Measurements from ENCODE around the gene CD274. TPM values are rescaled to one million over a fixed set of nuclear protein-coding genes. Genes with fewer than 3 reads are reported as not detected.

The CD274 gene
- total RNA-seq, 1 donor from 2014 or later = 16.5 TPM

DNA sequence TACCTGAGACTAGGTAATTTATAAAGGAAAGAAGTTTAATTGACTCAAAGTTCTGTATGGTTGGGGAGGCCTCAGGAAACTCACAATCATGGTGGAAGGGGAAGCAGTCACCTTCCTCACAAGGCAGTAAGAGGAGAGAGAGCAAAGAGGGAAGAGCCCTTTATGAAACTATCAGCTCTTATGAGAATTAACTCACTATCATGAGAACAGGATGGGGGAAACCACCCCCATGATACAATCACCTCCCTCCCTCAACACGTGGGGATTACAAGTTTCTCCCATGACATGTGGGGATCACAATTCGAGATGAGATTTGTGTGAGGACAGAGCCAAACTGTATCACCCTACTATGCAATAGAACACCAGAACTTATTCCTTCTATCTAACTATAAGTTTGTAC, 27.9 kb downstream of the CD274 start:
- Histone ChIP-seq H3K27ac (no peak overlapping the region), H3K4me1 (no peaks in the 10 kb centered on the region), H3K36me3 (no peaks in the 10 kb centered on the region), H3K4me3 (no peak overlapping the region), H3K9me3 (no peaks in the 10 kb centered on the region), H3K27me3 (ENCODE audit: low read depth) (no peaks in the 10 kb centered on the region)
- intact Hi-C loops (cut with DNase I) = no loop called here
- no peak for DNase-seq
- ATAC-seq = no peak
- no peak for TF ChIP-seq CTCF (IDR thresholded peaks at IDR 0.05)

- Histone ChIP-seq H3K36me3 (no peaks in the 10 kb centered on the region), H3K27me3 (ENCODE audit: low read depth) (no peaks in the 10 kb centered on the region), H3K9me3 (no peaks in the 10 kb centered on the region), H3K4me3 (no peak overlapping the region), H3K4me1 (no peaks in the 10 kb centered on the region), H3K27ac (no peak overlapping the region)
- DNase-seq = no peak
- no peak for ATAC-seq
- intact Hi-C loops (cut with DNase I) = no loop called here
- no peak for TF ChIP-seq CTCF (IDR thresholded peaks at IDR 0.05)
These were observed 29.8 kb downstream of the CD274 start for GRCh38 chr9:5479994-5480694.

GRCh38 chr9:5480919-5481318, 30.6 kb downstream of the CD274 start:
- no peaks in the 10 kb centered on the region for H3K36me3 ChIP-seq
- H3K27ac ChIP-seq = no peak overlapping the region
- no peak overlapping the region for H3K4me3 ChIP-seq
- ATAC-seq = no peak
- H3K27me3 ChIP-seq (ENCODE audit: low read depth) = no peaks in the 10 kb centered on the region
- no peaks in the 10 kb centered on the region for H3K4me1 ChIP-seq
- intact Hi-C loops (cut with DNase I) = no loop called here
- no peak for DNase-seq
- no peak for TF ChIP-seq CTCF (IDR thresholded peaks at IDR 0.05)
- H3K9me3 ChIP-seq = no peaks in the 10 kb centered on the region

GRCh38 chr9:5481322-5482040, 31.1 kb downstream of the CD274 start:
- H3K27me3 ChIP-seq (ENCODE audit: low read depth) = no peaks in the 10 kb centered on the region
- no peaks in the 10 kb centered on the region for H3K36me3 ChIP-seq
- DNase-seq (no peak), ATAC-seq (no peak)
- no peaks in the 10 kb centered on the region for H3K9me3 ChIP-seq
- intact Hi-C loops (cut with DNase I) = no loop called here
- no peak overlapping the region for H3K4me3 ChIP-seq
- no peak overlapping the region for H3K27ac ChIP-seq
- H3K4me1 ChIP-seq = no peaks in the 10 kb centered on the region
- no peak for TF ChIP-seq CTCF (IDR thresholded peaks at IDR 0.05)

DNA sequence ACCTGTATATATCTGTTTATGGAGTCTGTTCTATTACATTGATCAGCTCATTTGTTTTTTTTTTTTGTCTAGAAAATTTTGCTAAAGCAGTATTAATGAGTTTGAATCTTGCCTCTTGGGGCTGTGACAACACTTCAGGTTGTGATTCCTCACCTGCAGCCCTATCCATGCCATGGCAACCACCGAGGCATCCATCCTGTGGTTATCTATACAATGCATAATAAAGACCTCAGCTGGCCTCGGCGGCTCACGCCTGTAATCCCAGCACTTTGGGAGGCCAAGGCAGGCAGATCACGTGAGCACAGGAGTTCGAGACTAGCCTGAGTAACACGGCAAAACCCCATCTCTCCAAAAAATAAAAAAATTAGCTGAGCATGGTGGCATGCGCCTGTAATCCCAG, 31.9 kb downstream of the CD274 start:
- Histone ChIP-seq H3K9me3 (no peaks in the 10 kb centered on the region), H3K4me3 (no peak overlapping the region), H3K27ac (no peak overlapping the region), H3K36me3 (no peaks in the 10 kb centered on the region), H3K27me3 (ENCODE audit: low read depth) (no peaks in the 10 kb centered on the region), H3K4me1 (no peaks in the 10 kb centered on the region)
- intact Hi-C loops (cut with DNase I) = no loop called here
- ATAC-seq = no peak
- no peak for DNase-seq
- TF ChIP-seq CTCF (IDR thresholded peaks at IDR 0.05) = no peak
